GM12892 (cell line): Measurements from ENCODE around the gene SLFN13.

Source experiments
- POLR2A ChIP-seq: IDR thresholded peaks from 2 replicates; pipeline ENCODE4 v1.6.1; 2011; ENCODE audit warnings: low read depth, low read length, control low read depth
- POLR2AphosphoS5 ChIP-seq: IDR thresholded peaks from 2 replicates; pipeline ENCODE4 v1.6.1; 2011; ENCODE audit warnings: low read depth, low read length, control low read depth
- TAF1 ChIP-seq: IDR thresholded peaks from 2 replicates; pipeline ENCODE4 v1.6.1; 2011; ENCODE audit warnings: low read depth, mild to moderate bottlenecking, control low read depth, low read length, borderline replicate concordance

DNA sequence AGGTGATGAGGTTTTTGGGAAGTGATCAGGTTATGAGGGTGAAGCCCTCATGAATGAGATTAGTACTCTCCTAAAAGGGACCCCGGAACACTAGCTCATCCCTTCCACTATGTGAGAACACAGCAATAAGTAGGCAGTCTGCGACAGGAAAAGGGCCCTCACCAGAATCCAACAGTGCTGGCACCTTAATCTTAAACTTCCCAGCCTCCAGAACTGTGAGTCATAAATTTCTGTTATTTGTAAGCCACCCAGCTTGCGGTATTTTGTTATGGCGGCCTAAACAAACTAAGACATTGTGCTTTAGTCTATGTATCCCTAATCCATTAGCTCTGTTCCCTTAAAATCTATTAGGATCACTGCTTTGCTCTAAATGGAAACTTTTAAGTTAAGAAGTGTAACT is 24.8 kb downstream of the SLFN13 start:
- TF ChIP-seq POLR2A = no peak
- no peak for TF ChIP-seq POLR2AphosphoS5
- TF ChIP-seq TAF1 = no peak
